ENCODE measurements around the gene VTI1A.

- TF ChIP-seq REST (IDR thresholded peaks at IDR 0.05; ENCODE audit: borderline replicate concordance): no peak
- TF ChIP-seq REST (CRISPR knock-in tag; IDR thresholded peaks at IDR 0.05; ENCODE audit: low read depth): no peak
- TF ChIP-seq E2F8 (IDR thresholded peaks at IDR 0.05; ENCODE audit: low read depth, partially characterized antibody): no peak
- no peak for TF ChIP-seq SMC3 (conservative IDR thresholded peaks at IDR 0.05; ENCODE audit: insufficient read depth, low read depth, low read length)
- no peak for TF ChIP-seq TFAP4 (CRISPR knock-in tag; IDR thresholded peaks at IDR 0.05; ENCODE audit: borderline replicate concordance)
- no peak for TF ChIP-seq ZNF354B (CRISPR knock-in tag; IDR thresholded peaks at IDR 0.05)
- no peak for TF ChIP-seq HMG20A (CRISPR knock-in tag; conservative IDR thresholded peaks at IDR 0.05)
- TF ChIP-seq MCM7 (IDR thresholded peaks at IDR 0.05): no peak
- no peak for TF ChIP-seq NKRF (IDR thresholded peaks at IDR 0.05; ENCODE audit: borderline replicate concordance)
- TF ChIP-seq ZBTB5 (IDR thresholded peaks at IDR 0.05): no peak
- no peak for TF ChIP-seq RB1 (IDR thresholded peaks at IDR 0.05; ENCODE audit: low read depth)
- TF ChIP-seq CCAR2 (IDR thresholded peaks at IDR 0.05; ENCODE audit: low read depth, low read length): no peak
- TF ChIP-seq TAF1 (IDR thresholded peaks at IDR 0.05; ENCODE audit: control insufficient read depth, extremely low read depth, insufficient read depth, low read length, severe bottlenecking): no peak
- no peak for TF ChIP-seq PURB (CRISPR knock-in tag; IDR thresholded peaks at IDR 0.05; ENCODE audit: low read depth)
Observed at GRCh38 chr10:112619556-112619955, 172.5 kb downstream of the VTI1A start.

All from K562 (cell line).